Peyer's patch (tissue), 4 donors: Measurements from ENCODE around the gene MRPS16. TPM values are rescaled to one million over a fixed set of nuclear protein-coding genes. Genes with fewer than 3 reads are reported as not detected.

Source experiments
- DNase-seq, 3 donors: peaks; one replicate each; pipeline ENCODE4 v3.0.0-alpha.2; 2017 to 2019
- H3K27ac ChIP-seq, 4 donors: fragments of 200-600 bp; sonication (generic); one replicate each; pipeline ENCODE4 v1.5.1; 2016 to 2019
- H3K27me3 ChIP-seq, 2 donors: fragments of 200-600 bp; sonication (generic); one replicate each; pipeline ENCODE4 v1.5.1; 2019
- H3K36me3 ChIP-seq, 3 donors: fragments of 200-600 bp; sonication (generic); one replicate each; pipeline ENCODE4 v1.5.1; 2016 to 2019
- H3K4me1 ChIP-seq, 4 donors: fragments of 200-600 bp; sonication (generic); one replicate each; pipeline ENCODE4 v1.5.1; 2016 to 2019
- H3K4me3 ChIP-seq, 4 donors: fragments of 200-600 bp; sonication (generic); 1 replicate in 3 of 4; 2 replicates in 1 of 4; pipeline ENCODE4 v1.5.1; 2016 to 2019; ENCODE audit warnings: mild to moderate bottlenecking in 1 of 4
- H3K9me3 ChIP-seq, 4 donors: fragments of 200-600 bp; sonication (generic); one replicate each; pipeline ENCODE4 v1.5.1; 2016 to 2019; ENCODE audit warnings: mild to moderate bottlenecking in 1 of 4
- CTCF ChIP-seq, 6 experiments: fragments of 450-650 bp in 4 of 6; fragments of 200-600 bp in 2 of 6; sonication (generic) in 1 of 6; IDR thresholded peaks; one replicate each; pipeline ENCODE4 v1.5.1; 2017 to 2019; ENCODE audit warnings: antibody characterized with exemption in 6 of 6, mild to moderate bottlenecking in 3 of 6, moderate library complexity in 1 of 6
- POLR2A ChIP-seq, 2 donors: fragments of 450-650 bp; IDR thresholded peaks; one replicate each; pipeline ENCODE4 v1.5.1; 2017; ENCODE audit warnings: antibody characterized with exemption in 2 of 2, mild to moderate bottlenecking in 2 of 2, moderate library complexity in 2 of 2
- total RNA-seq, 4 donors: library from RNA; depleted of rRNA; stranded (reverse); fragments of >200 nt; gene quantifications; one replicate each; pipeline ENCODE4 v1.1.0, GENCODE V29; 2016

The MRPS16 gene
- total RNA-seq, 4 donors from 2014 or later = 39.8 to 69.3 (median 40.1) TPM

- H3K36me3 ChIP-seq = peaks cover 0 to 10% (median 0%) of the 10 kb centered on the region in 3 donors
- H3K27me3 ChIP-seq = no peaks in the 10 kb centered on the region
- H3K4me3 ChIP-seq = no peak overlapping the region
- H3K9me3 ChIP-seq = no peaks in the 10 kb centered on the region
- TF ChIP-seq POLR2A (IDR thresholded peaks at IDR 0.05) (no peak), CTCF (IDR thresholded peaks at IDR 0.05) (no peak)
- H3K4me1 ChIP-seq = no peaks in the 10 kb centered on the region
- no peak for DNase-seq
- H3K27ac ChIP-seq = no peak overlapping the region
Measured at GRCh38 chr10:73219384-73219783, 33.1 kb downstream of the MRPS16 start.

GRCh38 chr10:73218431-73219191 is 33.8 kb downstream of the MRPS16 start:
- Histone ChIP-seq H3K4me1 (no peaks in the 10 kb centered on the region), H3K4me3 (no peak overlapping the region), H3K27ac (no peak overlapping the region), H3K9me3 (no peaks in the 10 kb centered on the region), H3K36me3 (peaks cover 0 to 10% (median 0%) of the 10 kb centered on the region in 3 donors), H3K27me3 (no peaks in the 10 kb centered on the region)
- no peak for TF ChIP-seq POLR2A (IDR thresholded peaks at IDR 0.05)
- TF ChIP-seq CTCF (IDR thresholded peaks at IDR 0.05) = peak in 1 of 6 experiments; percentile 24
- DNase-seq = no peak

- Histone ChIP-seq H3K36me3 (peaks cover 0 to 10% (median 0%) of the 10 kb centered on the region in 3 donors), H3K27ac (no peak overlapping the region), H3K9me3 (no peaks in the 10 kb centered on the region), H3K4me1 (no peaks in the 10 kb centered on the region), H3K27me3 (no peaks in the 10 kb centered on the region), H3K4me3 (no peak overlapping the region)
- TF ChIP-seq POLR2A (IDR thresholded peaks at IDR 0.05) (no peak), CTCF (IDR thresholded peaks at IDR 0.05) (no peak)
- DNase-seq = no peak
Measured at GRCh38 chr10:73217628-73218027, 34.8 kb downstream of the MRPS16 start.

GRCh38 chr10:73215749-73216148 is 36.7 kb downstream of the MRPS16 start:
- Histone ChIP-seq H3K27ac (no peak overlapping the region), H3K4me3 (no peak overlapping the region), H3K27me3 (no peaks in the 10 kb centered on the region), H3K4me1 (no peaks in the 10 kb centered on the region), H3K36me3 (peaks cover 0 to 10% (median 0%) of the 10 kb centered on the region in 3 donors), H3K9me3 (no peaks in the 10 kb centered on the region)
- no peak for TF ChIP-seq POLR2A (IDR thresholded peaks at IDR 0.05)
- no peak for TF ChIP-seq CTCF (IDR thresholded peaks at IDR 0.05)
- no peak for DNase-seq

GRCh38 chr10:73211106-73211811 is 41.2 kb downstream of the MRPS16 start:
- Histone ChIP-seq H3K4me1 (no peaks in the 10 kb centered on the region), H3K36me3 (peaks cover 0 to 10% (median 0%) of the 10 kb centered on the region in 3 donors), H3K27ac (no peak overlapping the region), H3K9me3 (no peaks in the 10 kb centered on the region), H3K27me3 (no peaks in the 10 kb centered on the region), H3K4me3 (no peak overlapping the region)
- TF ChIP-seq CTCF (IDR thresholded peaks at IDR 0.05) = no peak
- TF ChIP-seq POLR2A (IDR thresholded peaks at IDR 0.05) = no peak
- DNase-seq = no peak
